Jurkat, Clone E6-1 (cell line): ENCODE data around the gene IL4.
A peak's percentile ranks its signal among the peaks of the same experiment; 100 is the strongest.
"Not testable (repeated sequence)": the region's sequence is repeated elsewhere in the genome, so short reads cannot be mapped to it uniquely, and the experiment has no call there.

ENCODE experiments used
- DNase-seq: peaks from one replicate; pipeline ENCODE4 v3.0.0-alpha.2; 2011; ENCODE audit warnings: low read depth, low spot score
- H3K4me3 ChIP-seq: 2 replicates; pipeline ENCODE4 v1.5.1; 2011; ENCODE audit warnings: mild to moderate bottlenecking, low read length, control low read depth, moderate library complexity

Gene IL4

GRCh38 chr5:132686193-132686592, 12.4 kb downstream of the IL4 start:
- H3K4me3 ChIP-seq = no peak overlapping the region
- DNase-seq = no peak

GRCh38 chr5:132687995-132688394, 14.2 kb downstream of the IL4 start:
- peak overlapping the region; percentile 9; the same call in 1 of the 2 replicates for H3K4me3 ChIP-seq
- DNase-seq = peak; percentile 99

DNA sequence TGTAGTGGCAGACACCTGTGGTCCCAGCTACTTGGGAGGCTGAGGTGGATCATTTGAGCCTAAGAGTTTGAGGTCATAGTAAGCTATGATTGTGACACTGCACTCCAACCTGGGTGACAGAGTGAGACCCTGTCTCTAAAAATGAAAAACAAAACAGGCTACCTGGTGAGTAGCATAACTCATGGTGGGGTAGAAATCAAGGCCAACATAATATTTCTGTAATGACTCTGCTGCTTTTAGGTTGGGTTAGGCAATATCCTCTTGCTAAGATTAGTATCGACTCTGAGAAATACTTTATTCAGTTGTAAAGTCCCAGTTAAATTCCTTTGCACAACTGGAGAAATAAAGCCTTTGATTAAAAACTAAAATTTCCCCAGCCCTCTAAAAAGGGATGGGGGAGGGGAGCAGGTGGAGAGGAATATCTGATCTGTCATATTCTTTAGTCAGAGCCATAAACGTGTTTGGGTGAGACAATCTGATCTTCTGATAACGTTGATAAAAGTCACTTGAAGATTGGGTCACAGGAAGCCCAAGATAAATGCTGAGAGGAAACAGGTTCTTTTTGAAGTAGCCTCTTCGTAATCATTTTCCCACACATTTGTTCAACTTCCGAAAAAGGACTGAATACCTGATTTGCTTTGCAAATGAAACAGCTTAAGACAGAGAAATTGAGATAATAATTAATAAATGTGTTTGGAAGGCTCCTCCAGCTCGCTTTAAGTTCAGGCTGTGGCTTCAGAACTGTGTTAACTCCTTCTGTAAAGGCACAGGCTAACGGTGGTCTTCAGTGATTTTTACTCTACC, 14.9 kb downstream of the IL4 start:
- peak; percentile 92 for DNase-seq
- H3K4me3 ChIP-seq = peak overlapping the region; percentile 9

- H3K4me3 ChIP-seq = no peak overlapping the region
- DNase-seq = no peak
Measured at GRCh38 chr5:132689513-132689912, 15.7 kb downstream of the IL4 start.

GRCh38 chr5:132690156-132690555, 16.4 kb downstream of the IL4 start:
- no peak for DNase-seq
- no peak overlapping the region for H3K4me3 ChIP-seq

- H3K4me3 ChIP-seq = not testable (repeated sequence)
- peak; percentile 62 for DNase-seq
Measured at GRCh38 chr5:132691755-132692631, 18.2 kb downstream of the IL4 start.

- no peak overlapping the region for H3K4me3 ChIP-seq
- no peak for DNase-seq
Measured at GRCh38 chr5:132692632-132692967, 18.8 kb downstream of the IL4 start.

- H3K4me3 ChIP-seq = no peak overlapping the region
- DNase-seq = no peak
Measured at GRCh38 chr5:132695956-132696355, 22.2 kb downstream of the IL4 start.

DNA sequence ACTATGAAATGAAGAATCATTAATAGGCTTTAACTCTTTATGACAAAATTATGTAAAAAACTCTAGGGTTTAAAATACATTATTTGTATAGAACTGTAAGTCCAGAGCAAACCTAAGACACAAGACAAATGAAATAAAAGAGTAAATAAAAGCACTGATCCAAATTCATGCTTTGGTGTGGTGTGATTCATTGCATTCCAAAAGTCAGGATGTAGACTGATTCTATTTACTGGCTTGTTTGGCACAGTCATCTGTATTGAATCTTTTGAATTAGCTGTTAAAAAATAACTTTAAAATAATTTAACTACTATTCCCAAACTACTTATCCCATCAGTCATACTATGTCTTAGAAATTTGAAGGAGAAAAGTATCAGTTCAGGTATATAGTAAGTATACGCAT, 31.1 kb downstream of the IL4 start:
- no peak overlapping the region for H3K4me3 ChIP-seq
- DNase-seq = no peak

DNA sequence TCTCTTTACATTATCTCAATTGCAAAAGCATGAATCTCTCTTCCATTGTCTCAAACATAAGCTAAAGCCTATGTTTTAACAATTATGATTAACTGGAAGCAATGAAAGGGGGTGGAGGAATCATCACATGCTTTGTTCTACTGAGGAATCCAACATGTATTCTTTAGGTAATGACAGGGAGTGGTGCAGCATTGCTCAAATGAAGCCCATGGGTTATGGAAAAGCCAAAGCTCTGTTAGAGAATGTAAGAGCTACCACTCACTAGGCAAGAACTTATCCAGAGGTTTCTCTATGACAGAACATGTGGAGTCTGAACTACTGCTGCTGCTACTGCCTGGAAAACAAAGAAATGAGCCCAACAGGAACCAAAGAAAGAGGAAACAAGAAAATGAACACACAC, 34.9 kb downstream of the IL4 start:
- DNase-seq = no peak
- no peak overlapping the region for H3K4me3 ChIP-seq

DNA sequence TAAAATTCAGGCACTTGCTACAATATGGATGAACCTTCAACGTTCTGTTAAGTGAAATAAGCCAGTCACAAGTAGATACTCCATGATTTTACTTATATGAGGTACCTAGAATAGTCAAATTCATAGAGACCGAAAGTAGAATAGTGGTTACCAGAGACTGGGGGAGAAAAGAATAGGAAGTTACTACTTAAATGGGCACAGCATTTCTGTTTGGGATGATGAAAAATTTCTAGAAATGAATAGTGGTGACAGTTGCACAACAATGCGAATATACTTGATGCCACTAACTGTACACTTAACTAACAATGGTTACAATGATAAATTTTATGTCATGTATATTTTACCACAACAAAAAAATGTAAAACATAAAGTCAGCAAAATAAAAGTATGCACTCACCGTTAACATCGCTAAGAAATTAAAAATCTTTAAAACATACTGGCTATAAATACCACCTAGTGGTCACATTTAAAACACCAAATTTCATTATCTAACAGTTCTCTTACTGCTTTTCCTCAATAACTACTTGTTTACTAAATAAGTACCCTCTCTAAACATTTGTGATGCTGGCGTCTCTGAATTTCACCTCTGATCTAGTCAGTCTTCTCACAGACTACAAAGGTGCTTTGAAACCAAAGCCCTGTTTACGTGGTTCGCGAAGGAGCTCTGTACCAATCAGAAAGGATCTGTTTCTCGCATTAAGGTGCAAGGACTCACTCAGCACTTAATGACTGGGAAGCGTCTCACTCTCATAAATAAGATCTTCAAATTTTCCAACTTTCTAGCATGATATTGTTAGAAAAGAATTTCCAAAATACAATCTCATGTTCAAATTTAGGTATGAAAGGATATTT, 40.9 kb downstream of the IL4 start:
- no peak overlapping the region for H3K4me3 ChIP-seq
- DNase-seq = no peak

DNA sequence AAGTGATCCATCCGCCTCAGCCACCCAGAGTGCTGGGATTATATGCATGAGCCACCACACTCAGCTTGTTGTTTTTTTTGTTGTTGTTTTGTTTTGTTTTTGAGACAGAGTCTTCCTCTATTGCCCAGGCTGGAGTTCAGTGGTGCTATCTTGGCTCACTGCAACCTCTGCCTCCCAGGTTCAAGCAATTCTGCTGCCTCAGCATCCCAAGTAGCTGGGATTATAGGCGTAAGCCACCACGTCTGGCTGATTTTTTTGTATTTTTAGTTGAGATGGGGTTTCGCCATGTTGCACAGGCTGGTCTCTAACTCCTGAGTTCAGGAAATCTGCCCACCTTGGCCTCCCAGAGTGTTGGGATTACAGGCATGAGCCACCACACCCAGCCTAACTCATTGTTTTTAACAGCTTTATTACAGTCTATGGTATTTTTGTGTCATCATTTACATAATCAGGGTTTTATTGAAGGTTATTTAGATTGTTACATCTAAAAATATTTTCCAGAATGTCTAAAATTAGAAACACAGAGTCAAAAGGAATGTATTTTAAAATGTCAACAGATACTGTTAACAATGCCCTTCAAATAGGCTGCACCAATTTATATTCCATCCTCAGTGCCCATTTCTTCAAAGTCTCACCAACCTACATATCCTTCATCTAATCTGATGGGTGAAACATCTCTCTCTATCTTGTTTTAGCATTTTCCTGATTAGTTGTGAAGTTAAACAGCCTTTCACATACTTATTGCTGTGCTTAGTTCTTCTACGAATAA, 44.9 kb downstream of the IL4 start:
- no peak overlapping the region for H3K4me3 ChIP-seq
- DNase-seq = no peak

GRCh38 chr5:132725745-132726144, 52.0 kb downstream of the IL4 start:
- H3K4me3 ChIP-seq = no peak overlapping the region
- no peak for DNase-seq

DNA sequence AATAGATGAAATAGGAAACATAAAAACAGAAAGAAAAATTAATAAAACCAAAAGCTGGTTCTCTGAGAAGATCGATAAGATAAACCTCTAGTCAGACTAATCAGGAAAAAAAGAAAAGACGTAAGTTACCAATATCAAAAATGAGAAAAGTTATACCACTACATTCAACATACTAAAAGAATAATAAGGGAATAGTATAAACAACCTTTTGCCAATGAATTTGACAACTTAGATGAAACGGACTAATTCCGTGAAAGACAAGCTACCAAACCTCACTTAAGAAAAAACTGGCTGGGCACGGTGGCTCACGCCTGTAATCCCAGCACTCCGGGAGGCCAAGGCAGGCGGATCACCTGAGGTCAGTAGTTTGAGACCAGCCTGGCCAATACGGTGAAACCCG, 56.1 kb downstream of the IL4 start:
- DNase-seq = no peak

More for the DNA sequence above, 56.1 kb downstream of the IL4 start:
- H3K4me3 ChIP-seq = no peak overlapping the region
